ENCODE measurements around the gene GPC1. TPM values are rescaled to one million over a fixed set of nuclear protein-coding genes. Genes with fewer than 3 reads are reported as not detected.

GPC1 gene
- total and polyA plus RNA-seq, 12 donors = 104 to 287 (median 181) TPM

GRCh38 chr2:240429872-240430491 is 5.5 kb upstream of the GPC1 start:
- H3K4me1 ChIP-seq = peaks cover 0 to 10% (median 8%) of the 10 kb centered on the region in 9 donors
- no peak for ATAC-seq
- H3K9me3 ChIP-seq = peaks cover 0 to 6% (median 0%) of the 10 kb centered on the region in 11 donors
- 84% methylated on average over 14 of the region's 14 CpGs for WGBS, 2 donors
- H3K27ac ChIP-seq = no peak overlapping the region
- peaks cover 0 to 24% (median 6%) of the 10 kb centered on the region in 7 donors for H3K27me3 ChIP-seq
- DNase-seq = peak in 1 of 2 donors; percentile 2
- H3K4me3 ChIP-seq = no peak overlapping the region
- intact Hi-C loops (cut with DNase I) = loop anchor here in 3 of 10 donors (10.0 kb wide), 2 partner anchors 75 to 135 kb away; no protein-coding TSS in a partner anchor
- TF ChIP-seq CTCF (IDR thresholded peaks at IDR 0.05) = no peak
- H3K36me3 ChIP-seq = no peaks in the 10 kb centered on the region

GRCh38 chr2:240430595-240430994 is 4.9 kb upstream of the GPC1 start:
- Histone ChIP-seq H3K27me3 (peaks cover 0 to 25% (median 6%) of the 10 kb centered on the region in 7 donors), H3K27ac (no peak overlapping the region), H3K9me3 (peaks cover 0 to 3% (median 0%) of the 10 kb centered on the region in 11 donors), H3K4me1 (peaks cover 0 to 10% (median 8%) of the 10 kb centered on the region in 9 donors), H3K36me3 (no peaks in the 10 kb centered on the region), H3K4me3 (no peak overlapping the region)
- ATAC-seq = no peak
- DNase-seq = no peak
- 88 to 90% methylated on average over 5 of the region's 5 CpGs for WGBS, 2 donors
- intact Hi-C loops (cut with DNase I) = loop anchor here in 2 of 10 donors (10.0 kb wide), 1 partner anchor 136 kb away; no protein-coding TSS in a partner anchor
- TF ChIP-seq CTCF (IDR thresholded peaks at IDR 0.05) = no peak

GRCh38 chr2:240431271-240431660 is 4.2 kb upstream of the GPC1 start:
- intact Hi-C loops (cut with DNase I) = loop anchor here in 2 of 10 donors (10.0 kb wide), 1 partner anchor 136 kb away; no protein-coding TSS in a partner anchor
- peaks cover 0 to 11% (median 9%) of the 10 kb centered on the region in 9 donors for H3K4me1 ChIP-seq
- ATAC-seq = no peak
- DNase-seq = peak in 1 of 2 donors; percentile 6
- H3K27me3 ChIP-seq = peaks cover 0 to 31% (median 6%) of the 10 kb centered on the region in 7 donors
- no peaks in the 10 kb centered on the region for H3K36me3 ChIP-seq
- H3K9me3 ChIP-seq = no peaks in the 10 kb centered on the region
- no peak overlapping the region for H3K4me3 ChIP-seq
- TF ChIP-seq CTCF (IDR thresholded peaks at IDR 0.05) = no peak
- WGBS, 2 donors = 70 to 92% methylated on average over 3 of the region's 3 CpGs
- H3K27ac ChIP-seq = no peak overlapping the region

GRCh38 chr2:240431661-240432424 is 3.6 kb upstream of the GPC1 start:
- Histone ChIP-seq H3K9me3 (no peaks in the 10 kb centered on the region), H3K27me3 (peaks cover 0 to 37% (median 9%) of the 10 kb centered on the region in 7 donors), H3K36me3 (no peaks in the 10 kb centered on the region), H3K4me3 (no peak overlapping the region), H3K27ac (no peak overlapping the region), H3K4me1 (peaks cover 4 to 17% (median 14%) of the 10 kb centered on the region in 9 donors)
- WGBS, 2 donors = 77 to 80% methylated on average over 12 of the region's 12 CpGs
- TF ChIP-seq CTCF (IDR thresholded peaks at IDR 0.05) = no peak
- ATAC-seq = no peak
- intact Hi-C loops (cut with DNase I) = loop anchor here in 2 of 10 donors (10.0 kb wide), 1 partner anchor 137 kb away; no protein-coding TSS in a partner anchor
- DNase-seq = no peak

Measured in heart right ventricle (tissue), 16 donors.